Lower lobe of right lung (tissue), 2 donors: ENCODE measurements around the gene MYRIP. TPM values are rescaled to one million over a fixed set of nuclear protein-coding genes. Genes with fewer than 3 reads are reported as not detected.
A peak's percentile ranks its signal among the peaks of the same experiment; 100 is the strongest.
"Not testable (repeated sequence)": the region's sequence is repeated elsewhere in the genome, so short reads cannot be mapped to it uniquely, and the experiment has no call there.

Experiments
- ATAC-seq, 2 donors: fragments of 200-7000 bp; cut with Tn5 transposase; one replicate each; pipeline ENCODE4 v1.9.1; 2020 to 2022; ENCODE audit warnings: mild to moderate bottlenecking in 2 of 2, moderate library complexity in 2 of 2
- DNase-seq: peaks from one replicate; pipeline ENCODE4 v3.0.0-alpha.2; 2020
- H3K27ac ChIP-seq: fragments of 200-600 bp; one replicate; pipeline ENCODE4 v1.8.0; 2022
- H3K27me3 ChIP-seq: fragments of 200-600 bp; one replicate; pipeline ENCODE4 v1.8.0; 2022; ENCODE audit warnings: low read depth
- H3K36me3 ChIP-seq: fragments of 200-600 bp; one replicate; pipeline ENCODE4 v1.8.0; 2022; ENCODE audit warnings: mild to moderate bottlenecking
- H3K4me1 ChIP-seq: fragments of 200-600 bp; one replicate; pipeline ENCODE4 v1.8.0; 2022
- H3K4me3 ChIP-seq: fragments of 200-600 bp; one replicate; pipeline ENCODE4 v1.8.0; 2022; ENCODE audit warnings: mild to moderate bottlenecking
- H3K9me3 ChIP-seq: fragments of 200-600 bp; one replicate; pipeline ENCODE4 v1.8.0; 2022
- CTCF ChIP-seq: fragments of 200-600 bp; IDR thresholded peaks from one replicate; pipeline ENCODE4 v1.8.0; 2022; ENCODE audit warnings: antibody characterized with exemption, mild to moderate bottlenecking
- intact Hi-C: fragments of 100-400 bp; cut with DNase I; formaldehyde crosslinking; loops from one replicate; pipeline ENCODE4 v1.11.0; 2022
- total RNA-seq: library from RNA; stranded (reverse); fragmentation: NEBNext Ultra II Directional; extraction: Animal tissue kit (Norgen Biotek cat#: 25700); gene quantifications from one replicate; pipeline ENCODE4 v1.2.1, GENCODE V29; 2021
- donor health status: DM: no; HTN: yes; CAD: no; lungs with severe emphysema.

Gene MYRIP
- total RNA-seq, 1 donor from 2014 or later, result 1.8 TPM

GRCh38 chr3:40078590-40078989, 269.2 kb downstream of the MYRIP start:
- no peak for TF ChIP-seq CTCF
- no peaks in the 10 kb centered on the region for H3K9me3 ChIP-seq
- no peak for DNase-seq
- no peak overlapping the region for H3K27ac ChIP-seq
- H3K4me1 ChIP-seq, result no peaks in the 10 kb centered on the region
- no peaks in the 10 kb centered on the region for H3K36me3 ChIP-seq
- H3K27me3 ChIP-seq, result no peaks in the 10 kb centered on the region
- no peak for ATAC-seq
- intact Hi-C loops, result no loop called here
- no peak overlapping the region for H3K4me3 ChIP-seq

GRCh38 chr3:40079203-40079846, 269.9 kb downstream of the MYRIP start:
- intact Hi-C loops, result no loop called here
- Histone ChIP-seq H3K4me1 (no peaks in the 10 kb centered on the region), H3K36me3 (no peaks in the 10 kb centered on the region), H3K9me3 (no peaks in the 10 kb centered on the region), H3K27ac (no peak overlapping the region), H3K4me3 (no peak overlapping the region), H3K27me3 (no peaks in the 10 kb centered on the region)
- no peak for DNase-seq
- peak in 1 of 2 donors; percentile 83 for ATAC-seq
- TF ChIP-seq CTCF, result no peak

GRCh38 chr3:40079847-40080240, 270.4 kb downstream of the MYRIP start:
- intact Hi-C loops, result no loop called here
- Histone ChIP-seq H3K36me3 (no peaks in the 10 kb centered on the region), H3K27ac (no peak overlapping the region), H3K9me3 (no peaks in the 10 kb centered on the region), H3K4me3 (no peak overlapping the region), H3K4me1 (no peaks in the 10 kb centered on the region), H3K27me3 (no peaks in the 10 kb centered on the region)
- ATAC-seq, result no peak
- DNase-seq, result no peak
- TF ChIP-seq CTCF, result no peak

DNA sequence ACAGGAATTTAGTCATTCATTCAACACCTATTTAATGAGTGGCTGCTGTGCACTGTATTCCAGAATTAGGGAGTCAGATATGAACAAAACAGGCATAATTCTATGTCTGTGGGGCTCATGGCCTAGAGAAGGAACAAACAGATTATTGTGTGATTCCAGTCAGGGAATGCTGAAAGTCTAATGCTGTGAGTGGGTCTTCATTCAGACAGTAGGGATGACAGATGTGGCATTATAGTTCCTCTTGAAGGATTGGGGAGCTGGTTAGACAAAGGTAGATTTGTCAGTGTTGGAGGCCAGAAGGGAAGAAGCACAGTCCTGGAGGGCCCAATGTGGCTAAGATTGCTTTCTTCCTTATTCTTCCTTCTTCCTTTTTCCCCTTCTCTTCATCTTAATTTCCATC, 273.7 kb downstream of the MYRIP start:
- H3K27ac ChIP-seq, result no peak overlapping the region
- no peak for ATAC-seq
- no peaks in the 10 kb centered on the region for H3K27me3 ChIP-seq
- peaks cover 4% of the 10 kb centered on the region for H3K4me1 ChIP-seq
- DNase-seq, result no peak
- intact Hi-C loops, result no loop called here
- no peak for TF ChIP-seq CTCF
- H3K9me3 ChIP-seq, result no peaks in the 10 kb centered on the region
- H3K4me3 ChIP-seq, result no peak overlapping the region
- no peaks in the 10 kb centered on the region for H3K36me3 ChIP-seq

DNA sequence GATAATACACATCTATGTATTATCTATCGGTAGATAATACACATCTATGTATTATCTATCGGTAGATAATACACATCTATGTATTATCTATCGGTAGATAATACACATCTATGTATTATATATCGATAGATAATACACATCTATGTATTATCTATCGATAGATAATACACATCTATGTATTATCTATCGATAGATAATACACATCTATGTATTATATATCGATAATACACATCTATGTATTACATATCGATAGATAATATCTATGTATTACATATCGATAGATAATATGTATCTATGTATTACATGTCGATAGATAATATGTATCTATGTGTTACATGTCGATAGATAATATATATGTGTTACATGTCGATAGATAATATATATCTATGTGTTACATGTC, 275.0 kb downstream of the MYRIP start:
- H3K36me3 ChIP-seq, H3K4me1 ChIP-seq, ATAC-seq, H3K27ac ChIP-seq, DNase-seq, H3K9me3 ChIP-seq, H3K4me3 ChIP-seq, intact Hi-C loops, H3K27me3 ChIP-seq: not testable (repeated sequence)

- Histone ChIP-seq H3K4me3 (no peak overlapping the region), H3K9me3 (no peaks in the 10 kb centered on the region), H3K27me3 (no peaks in the 10 kb centered on the region), H3K36me3 (no peaks in the 10 kb centered on the region), H3K27ac (no peak overlapping the region), H3K4me1 (peaks cover 4% of the 10 kb centered on the region)
- intact Hi-C loops, result no loop called here
- no peak for TF ChIP-seq CTCF
- ATAC-seq (peak; percentile 94 to 95), DNase-seq (no peak)
Measured at GRCh38 chr3:40086890-40087883, 277.8 kb downstream of the MYRIP start.
